Stimulated activated CD4-positive, alpha-beta T cell treated with anti-CD3 and anti-CD28 coated beads, Interleukin-12 subunit alpha, Interleukin-12 subunit beta, amount 100 ng/mL, for 48 hours (primary cell): ENCODE measurements around the gene CACNB4.
"Not testable (repeated sequence)": the region's sequence is repeated elsewhere in the genome, so short reads cannot be mapped to it uniquely, and the experiment has no call there.

Experiments
- DNase-seq, 3 donors: peaks; one replicate each; pipeline ENCODE4 v3.0.0-alpha.2; 2020; ENCODE audit warnings: low read depth in 2 of 3, low spot score in 1 of 3

The CACNB4 gene

DNA sequence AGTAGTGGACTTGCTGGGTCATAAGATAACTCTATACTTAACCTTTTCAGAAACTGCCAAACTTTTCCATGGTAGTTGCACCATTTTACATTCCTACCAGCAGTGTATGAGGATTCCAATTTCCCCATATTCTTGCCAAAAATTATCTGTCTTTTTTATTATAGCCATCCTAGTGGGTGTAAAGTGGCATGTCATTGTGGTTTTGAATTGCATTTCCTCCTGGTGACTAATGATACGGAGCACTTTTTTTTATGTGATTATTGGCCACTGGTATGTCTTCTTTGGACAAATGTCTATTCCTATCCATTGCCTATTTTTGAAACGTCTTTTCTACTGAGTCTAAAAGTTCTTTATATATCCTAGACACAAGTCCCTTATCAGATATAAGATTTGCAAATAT is 44.3 kb downstream of the CACNB4 start:
- DNase-seq: no peak

DNA sequence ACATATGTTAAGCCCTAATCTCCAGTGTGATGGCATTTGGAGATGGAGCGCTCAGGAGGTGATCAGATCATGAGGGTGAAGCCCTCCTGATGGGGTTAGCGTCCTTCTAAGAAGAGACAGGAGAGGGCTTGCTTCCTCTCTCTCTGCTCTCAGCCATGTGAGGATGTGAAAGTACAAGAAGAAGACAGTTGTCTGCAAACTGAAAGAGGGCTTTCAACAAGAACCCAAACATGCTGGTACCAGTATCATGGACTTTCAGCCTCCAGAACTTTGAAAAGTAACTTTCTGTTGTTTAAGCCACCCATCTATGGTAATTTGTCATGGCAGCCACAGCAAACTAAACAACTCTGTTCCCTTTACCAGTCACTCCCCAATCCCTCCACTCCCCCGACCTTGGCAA is 47.4 kb downstream of the CACNB4 start:
- no peak for DNase-seq

DNA sequence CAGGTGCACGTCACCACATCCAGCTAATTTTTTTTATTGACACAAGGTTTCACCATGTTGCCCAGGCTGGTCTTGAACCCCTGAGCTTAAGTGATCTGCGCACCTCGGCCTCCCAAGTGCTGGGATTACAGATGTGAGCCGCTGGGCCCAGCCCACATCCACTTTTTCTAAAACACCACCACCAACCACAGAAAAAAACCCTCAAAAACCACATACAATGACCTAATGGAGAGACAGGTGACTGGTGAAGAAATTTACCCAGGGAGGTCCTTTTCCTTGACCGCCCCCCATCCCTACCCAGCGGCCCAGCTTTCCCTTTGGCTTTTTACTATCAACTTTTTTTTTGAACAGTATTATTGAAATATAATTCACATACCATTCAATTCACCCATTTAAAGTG is 47.9 kb downstream of the CACNB4 start:
- DNase-seq: no peak

- no peak for DNase-seq
These were observed 48.5 kb downstream of the CACNB4 start for GRCh38 chr2:152050341-152050740.

- DNase-seq: no peak
These were observed 49.3 kb downstream of the CACNB4 start for GRCh38 chr2:152049541-152049940.

GRCh38 chr2:152047824-152048471 is 50.9 kb downstream of the CACNB4 start:
- no peak for DNase-seq

DNA sequence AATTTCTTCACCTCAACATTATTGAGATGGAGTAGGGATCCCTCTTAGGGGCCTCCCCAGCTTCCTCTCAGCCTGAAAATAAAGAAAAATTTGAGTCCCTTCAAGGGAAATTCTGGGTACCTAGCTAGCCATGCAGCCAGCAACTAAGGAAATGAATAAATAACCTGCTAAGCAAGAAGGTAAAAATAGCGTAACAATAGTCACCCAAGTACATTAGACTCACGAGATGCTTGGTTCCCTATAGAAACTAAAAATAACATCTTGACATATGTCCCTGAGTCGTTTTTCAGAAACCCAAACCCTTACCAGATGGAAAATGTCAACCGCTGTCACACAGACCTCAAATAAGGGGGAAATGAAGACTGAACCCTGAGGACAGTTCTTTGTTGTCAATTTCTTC is 51.9 kb downstream of the CACNB4 start:
- DNase-seq: no peak

GRCh38 chr2:152042636-152043615 is 55.9 kb downstream of the CACNB4 start:
- DNase-seq: no peak

- no peak for DNase-seq
These were observed 60.3 kb downstream of the CACNB4 start for GRCh38 chr2:152038441-152038958.

- DNase-seq: no peak
These were observed 61.0 kb downstream of the CACNB4 start for GRCh38 chr2:152037743-152038435.

GRCh38 chr2:152036611-152037469 is 62.0 kb downstream of the CACNB4 start:
- DNase-seq: peak; percentile 12 to 47 (median 28)

- DNase-seq: no peak
These were observed 64.5 kb downstream of the CACNB4 start for GRCh38 chr2:152034257-152034801.

DNA sequence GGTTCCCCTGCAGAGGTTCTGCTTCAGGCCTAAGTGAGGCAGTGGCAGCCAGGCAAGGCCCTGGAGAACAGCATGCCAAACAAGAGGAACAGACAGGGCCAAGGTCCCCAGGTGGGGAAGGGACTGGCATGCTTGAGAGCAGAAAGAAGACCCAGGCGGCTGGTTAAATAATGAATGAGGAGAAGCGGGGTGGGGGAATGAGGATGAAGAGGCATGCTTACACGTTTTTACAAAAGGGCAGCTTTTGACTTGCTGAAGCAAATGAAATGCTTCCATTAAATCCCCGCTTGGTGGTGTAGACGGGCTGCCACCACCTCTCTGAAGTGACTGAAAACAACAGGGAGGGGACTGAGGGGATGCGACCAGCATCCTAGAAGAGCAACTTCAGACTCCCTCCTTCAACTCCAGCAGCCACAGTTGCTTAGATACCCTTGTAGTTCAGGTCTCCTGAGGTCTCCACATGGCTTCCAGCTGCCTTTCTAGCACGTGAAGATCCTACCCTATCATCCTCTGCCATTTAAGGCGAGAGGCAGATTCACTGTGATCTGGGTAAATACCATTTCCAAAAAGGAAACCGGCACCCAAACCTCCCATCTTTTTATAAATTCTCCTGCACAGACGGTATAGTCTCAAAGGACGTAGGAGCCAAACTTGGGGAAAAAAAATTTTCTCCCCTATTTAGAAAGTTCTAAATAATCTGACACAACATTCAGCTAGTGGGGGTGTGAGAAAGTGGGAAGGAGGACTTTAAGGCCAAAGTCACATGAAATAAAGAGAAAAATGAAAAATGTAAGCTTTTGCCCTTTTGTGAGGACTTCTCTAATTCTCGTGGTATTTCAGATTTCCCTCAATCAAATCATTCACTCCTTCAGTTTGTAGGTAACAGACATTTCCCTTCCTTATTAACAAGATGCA is 65.6 kb downstream of the CACNB4 start:
- DNase-seq: no peak

DNA sequence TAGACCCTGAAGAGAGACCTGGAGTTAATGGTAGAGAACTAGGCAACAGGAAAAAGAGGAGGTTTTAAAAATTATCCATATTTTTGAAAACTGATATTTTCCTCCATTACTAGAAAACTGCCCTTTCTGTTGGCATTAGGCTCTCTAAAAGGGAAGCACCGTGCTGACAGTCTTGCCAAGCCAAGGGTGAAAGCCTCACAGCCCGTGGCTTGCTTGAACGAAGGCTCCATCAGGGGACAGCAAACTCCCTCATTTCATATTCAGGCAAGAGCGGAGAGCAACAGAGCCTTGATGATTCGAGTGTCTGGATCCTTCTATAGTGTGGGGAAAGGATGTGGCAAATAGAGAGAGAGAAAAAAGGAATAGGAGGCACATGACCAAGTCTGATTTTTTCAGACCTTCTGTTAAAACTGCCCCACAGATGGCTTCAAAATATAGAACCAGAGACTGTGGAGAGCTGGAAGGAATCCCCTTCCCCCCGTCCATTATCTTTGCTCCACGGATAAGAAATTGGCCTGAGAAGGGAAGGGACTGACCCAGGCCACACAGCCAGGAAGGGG is 67.0 kb downstream of the CACNB4 start:
- DNase-seq: no peak

DNA sequence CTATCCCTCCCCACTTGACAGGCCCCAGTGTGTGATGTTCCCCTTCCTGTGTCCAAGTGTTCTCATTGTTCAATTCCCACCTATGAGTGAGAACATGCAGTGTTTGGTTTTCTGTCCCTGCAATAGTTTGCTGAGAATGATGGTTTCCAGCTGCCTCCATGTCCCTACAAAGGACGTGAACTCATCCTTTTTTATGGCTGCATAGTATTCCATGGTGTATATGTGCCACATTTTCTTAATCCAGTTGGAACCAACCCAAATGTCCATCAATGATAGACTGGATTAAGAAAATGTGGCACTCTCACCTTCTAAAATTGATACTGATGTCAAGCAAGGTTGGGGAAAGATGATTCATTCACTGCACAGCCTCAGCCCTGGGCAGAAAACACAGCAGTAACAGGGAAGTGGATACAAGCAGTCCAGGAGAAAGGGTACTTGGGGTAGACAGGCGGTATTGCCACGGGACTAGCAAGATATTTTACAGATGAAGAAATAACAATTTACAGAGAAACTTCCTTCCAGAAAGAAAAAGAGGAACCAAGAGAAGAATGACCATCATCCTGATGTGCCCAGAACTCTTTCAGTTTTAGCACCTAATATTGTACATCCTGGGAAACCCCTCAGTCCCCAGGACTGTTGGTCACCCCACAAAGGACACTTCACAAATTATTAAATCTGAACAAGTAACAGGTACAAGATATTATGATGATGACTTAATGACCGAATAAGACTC is 68.1 kb downstream of the CACNB4 start:
- DNase-seq: not testable (repeated sequence)

DNA sequence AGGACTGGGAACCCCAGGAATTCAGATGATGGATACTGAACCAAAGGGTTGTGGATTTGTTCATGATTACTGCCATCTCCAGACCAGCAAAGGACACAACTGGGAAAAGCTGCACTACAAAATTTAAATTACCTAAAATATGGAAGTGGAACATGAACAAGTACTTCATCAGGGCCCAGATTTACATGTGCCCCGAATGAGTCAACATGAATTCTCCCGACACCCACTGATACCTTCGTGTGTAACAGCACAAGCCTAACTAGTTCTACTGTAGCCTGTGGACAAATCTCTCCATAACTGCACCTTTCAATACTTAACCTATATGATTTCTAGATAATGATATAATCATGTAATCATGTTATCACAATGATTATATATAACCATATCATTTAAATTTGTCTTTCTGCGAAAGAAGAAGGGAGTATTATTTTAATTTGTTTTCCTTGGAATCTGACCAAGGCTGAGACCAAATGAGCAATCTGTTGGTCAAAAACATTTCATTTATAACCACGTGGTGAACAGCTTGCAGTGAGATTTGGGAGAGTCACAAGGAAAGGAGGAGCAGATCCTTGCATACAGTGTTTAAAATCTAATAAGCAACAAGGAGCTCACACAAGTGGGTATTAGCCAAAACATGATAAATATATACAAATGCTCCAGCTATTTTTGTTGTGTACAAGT is 70.5 kb downstream of the CACNB4 start:
- no peak for DNase-seq

GRCh38 chr2:152025678-152026287 is 73.1 kb downstream of the CACNB4 start:
- DNase-seq: peak; percentile 62 to 74 (median 72)
